ENCODE measurements around the gene OR52W1.
"Not testable (repeated sequence)": the region's sequence is repeated elsewhere in the genome, so short reads cannot be mapped to it uniquely, and the experiment has no call there.

OR52W1 gene

GRCh38 chr11:6219359-6219758 lies 20.3 kb downstream of the OR52W1 start:
- DNase-seq, result no peak

- no peak for DNase-seq
Measured at GRCh38 chr11:6223854-6224253, 24.8 kb downstream of the OR52W1 start.

DNA sequence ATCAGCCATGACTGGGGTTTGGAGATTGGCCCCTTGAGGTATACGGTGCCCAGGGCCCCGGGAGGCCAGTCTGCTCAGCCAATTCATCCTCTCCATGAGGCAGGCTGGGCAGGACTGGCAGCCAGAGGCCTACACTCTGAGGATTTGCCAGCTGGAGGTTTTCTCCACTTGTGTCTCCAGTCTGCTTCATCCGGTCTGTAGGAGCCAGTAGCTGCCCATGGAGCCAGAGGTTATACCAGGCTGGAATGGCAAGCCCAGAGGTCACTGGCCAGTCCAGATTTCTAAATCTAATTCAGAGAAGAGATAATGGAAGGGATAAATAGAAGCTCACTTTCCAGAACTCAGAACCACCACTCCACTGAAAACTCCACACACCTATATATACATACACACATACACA lies 25.4 kb downstream of the OR52W1 start:
- no peak for DNase-seq

DNA sequence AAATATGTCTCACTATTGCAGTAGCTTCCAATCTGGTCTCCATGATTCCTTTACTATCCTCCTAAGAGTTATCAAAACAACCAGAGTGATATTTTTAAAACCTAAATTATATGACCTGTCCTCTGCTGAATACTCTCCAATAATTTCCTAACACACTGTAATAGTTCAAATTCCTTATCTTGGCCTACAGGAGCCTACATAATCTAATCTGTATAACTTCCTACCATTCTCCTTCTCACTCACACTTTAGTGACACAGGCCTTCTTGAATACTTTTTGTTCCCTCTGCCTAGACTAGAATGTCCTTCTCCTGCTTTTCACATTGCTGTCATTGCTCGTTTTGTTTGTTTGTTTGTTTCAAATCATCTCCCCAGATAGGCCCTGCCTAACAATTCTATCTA lies 26.0 kb downstream of the OR52W1 start:
- no peak for DNase-seq

DNA sequence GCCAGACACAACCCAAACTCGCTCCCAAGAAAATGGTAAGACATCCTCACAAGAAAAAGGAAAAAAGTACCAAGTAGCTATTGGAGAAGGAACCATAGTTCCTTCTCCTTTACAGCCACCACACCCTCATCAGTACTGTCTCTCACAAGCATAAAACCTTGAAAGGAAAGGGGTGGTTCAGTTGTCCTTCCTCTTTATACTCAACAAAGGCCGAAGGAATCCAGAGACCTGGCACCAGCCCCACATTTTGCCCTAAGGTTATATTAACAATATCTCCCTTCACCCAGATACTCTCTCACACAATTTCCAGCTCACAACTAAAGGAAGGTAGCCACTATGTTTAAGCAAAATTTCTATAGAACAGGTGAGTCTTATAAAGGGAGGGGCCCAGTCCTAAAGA lies 26.9 kb downstream of the OR52W1 start:
- DNase-seq, result no peak

- DNase-seq, result no peak
Measured at GRCh38 chr11:6228520-6228919, 29.5 kb downstream of the OR52W1 start.

DNA sequence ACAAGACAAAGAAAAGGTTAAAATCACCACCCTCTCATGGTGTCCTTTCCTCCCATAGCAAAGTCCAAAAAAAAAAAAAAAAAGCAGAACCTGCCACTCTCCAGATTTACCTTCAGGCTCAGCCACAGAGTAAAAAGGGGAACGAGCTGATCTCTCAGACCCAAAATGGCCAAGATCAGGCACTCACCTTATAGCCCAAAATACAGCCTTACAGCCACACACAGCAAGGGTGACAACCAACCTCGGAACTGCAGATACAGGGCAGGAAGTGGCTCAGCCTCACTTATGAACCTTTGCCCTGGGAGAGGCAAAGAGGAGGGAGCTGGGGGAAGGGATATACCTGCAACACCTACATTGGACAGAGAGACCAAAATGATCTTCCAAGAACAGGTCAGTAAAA lies 30.9 kb downstream of the OR52W1 start:
- DNase-seq, result no peak

DNA sequence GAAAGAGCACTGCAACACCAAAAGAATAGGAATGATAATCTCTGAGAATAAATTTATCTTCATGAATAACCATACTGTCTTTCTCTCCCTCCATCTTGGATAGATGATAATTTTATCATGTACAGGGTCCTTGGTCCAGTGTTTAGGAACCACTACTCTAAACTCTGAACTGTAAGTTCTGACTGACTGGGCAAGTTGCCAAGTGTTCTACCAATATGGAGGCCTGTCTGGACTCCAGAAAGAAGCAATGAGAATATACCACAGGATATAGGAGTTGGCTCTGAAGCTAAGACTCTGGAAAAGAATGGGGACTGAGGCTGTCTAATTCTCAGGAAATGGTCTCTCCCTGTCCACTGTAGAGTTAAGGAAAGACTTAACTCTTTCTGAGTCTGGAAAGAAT lies 33.9 kb downstream of the OR52W1 start:
- no peak for DNase-seq

- DNase-seq, result no peak
Measured at GRCh38 chr11:6233984-6234386, 35.0 kb downstream of the OR52W1 start.

GRCh38 chr11:6234387-6235107 lies 35.5 kb downstream of the OR52W1 start, which contains the start of gene FHIP1B:
Gene FHIP1B, minus strand, starts transcription at chr11:6234636. Its CDS starts 10,120 bp downstream, at chr11:6224516.
- DNase-seq, result peak; percentile 100

GRCh38 chr11:6237266-6237665 lies 38.2 kb downstream of the OR52W1 start:
- DNase-seq, result no peak

DNA sequence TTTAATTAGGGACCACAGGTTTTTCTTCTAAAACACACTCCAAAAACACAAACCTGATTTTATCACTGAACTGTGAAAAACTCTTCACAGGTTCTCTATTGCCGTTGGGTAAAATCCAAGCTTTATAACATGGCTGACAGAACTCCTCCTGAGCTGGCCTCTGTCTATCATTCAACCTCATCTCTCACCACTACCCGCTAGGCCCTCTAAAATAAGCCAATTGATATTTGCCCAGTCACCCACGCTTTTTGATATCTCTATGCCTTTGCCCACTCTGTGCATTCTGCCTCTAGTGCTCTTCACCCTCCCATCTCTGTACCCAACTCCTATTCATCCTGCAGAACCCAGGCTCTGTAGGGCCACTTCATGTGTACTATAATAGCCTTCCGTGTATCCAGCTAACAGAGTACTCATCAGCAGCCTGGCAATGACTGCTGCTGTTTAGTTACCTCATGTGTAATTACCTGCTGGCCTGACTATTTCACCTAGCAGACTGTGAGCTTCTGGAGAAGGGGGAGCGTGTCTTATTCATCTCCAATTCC lies 38.8 kb downstream of the OR52W1 start:
- no peak for DNase-seq

- no peak for DNase-seq
Measured at GRCh38 chr11:6238902-6239301, 39.9 kb downstream of the OR52W1 start, which contains the start of gene CNGA4. Gene CNGA4, plus strand, starts transcription at chr11:6239089. Its CDS starts 118 bp downstream, at chr11:6239207.

GRCh38 chr11:6240139-6240538 lies 41.1 kb downstream of the OR52W1 start:
- DNase-seq, result no peak

GRCh38 chr11:6240781-6241180 lies 41.8 kb downstream of the OR52W1 start:
- DNase-seq, result no peak

DNA sequence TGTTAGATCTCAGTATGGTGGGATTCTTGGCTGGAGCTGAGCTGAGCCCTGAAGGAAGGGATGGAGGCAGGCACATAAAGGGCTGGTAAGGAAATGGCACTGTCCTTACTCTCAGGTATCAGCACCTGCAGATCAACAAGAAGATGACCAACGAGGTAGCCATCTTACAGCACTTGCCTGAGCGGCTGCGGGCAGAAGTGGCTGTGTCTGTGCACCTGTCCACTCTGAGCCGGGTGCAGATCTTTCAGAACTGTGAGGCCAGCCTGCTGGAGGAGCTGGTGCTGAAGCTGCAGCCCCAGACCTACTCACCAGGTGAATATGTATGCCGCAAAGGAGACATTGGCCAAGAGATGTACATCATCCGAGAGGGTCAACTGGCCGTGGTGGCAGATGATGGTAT lies 42.3 kb downstream of the OR52W1 start:
- no peak for DNase-seq

DNA sequence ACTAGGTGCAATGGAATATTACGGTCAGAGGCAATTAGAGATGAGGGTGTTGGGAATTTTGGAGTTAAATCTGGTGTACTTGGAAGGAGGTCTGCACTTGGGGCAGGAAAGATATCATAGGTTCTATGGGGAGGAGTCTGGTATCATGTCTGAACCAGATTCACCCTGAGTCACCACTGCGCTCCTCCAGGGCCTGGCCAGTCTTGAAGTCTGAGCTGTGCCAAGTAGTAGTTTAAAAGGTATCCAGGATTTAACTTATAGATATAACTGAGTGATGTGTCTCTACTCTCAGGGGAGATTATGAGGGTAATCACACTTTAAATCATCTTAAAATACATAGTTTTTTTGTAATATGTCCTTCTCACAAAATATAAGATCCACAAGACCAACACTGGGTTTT lies 46.5 kb downstream of the OR52W1 start:
- no peak for DNase-seq

DNA sequence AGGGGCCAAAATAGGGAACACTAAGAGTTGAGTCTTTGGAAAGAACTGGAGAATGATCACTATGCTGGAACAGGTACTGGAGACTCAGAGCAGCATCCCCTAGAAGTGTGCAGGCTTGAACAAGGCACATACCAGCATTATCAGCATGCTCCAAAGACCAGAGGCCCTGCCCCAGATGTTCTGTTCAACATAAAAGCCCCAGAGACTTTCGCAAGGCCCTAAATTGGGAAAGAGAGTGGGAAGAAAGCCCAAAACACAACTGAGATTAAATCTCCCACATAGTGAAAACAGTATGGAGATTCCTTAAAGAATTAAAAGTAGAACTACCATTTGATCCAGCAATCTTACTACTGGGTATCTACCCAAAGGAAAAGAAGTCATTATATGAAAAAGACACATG lies 49.2 kb downstream of the OR52W1 start:
- no peak for DNase-seq

DNA sequence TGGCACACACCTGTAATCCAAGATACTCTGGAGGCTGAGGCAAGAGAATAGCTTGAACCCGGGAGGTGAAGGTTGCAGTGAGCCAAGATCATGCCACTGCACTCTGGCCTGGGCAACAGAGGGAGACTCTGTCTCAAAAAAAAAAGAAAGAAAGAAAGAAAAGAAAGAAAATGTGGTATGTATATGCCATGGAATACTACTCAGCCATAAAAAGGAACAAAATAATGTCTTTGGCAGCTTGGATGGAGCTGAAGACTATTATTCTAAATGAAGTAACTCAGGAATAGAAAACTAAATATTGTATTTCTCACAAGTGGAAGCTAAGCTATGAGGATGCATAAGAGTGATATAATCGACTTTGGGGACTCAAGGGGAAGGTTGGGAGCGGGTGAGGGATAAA lies 49.9 kb downstream of the OR52W1 start:
- DNase-seq, result not testable (repeated sequence)
